Panc1 (cell line): Measurements from ENCODE around the gene SERPINA4. TPM values are rescaled to one million over a fixed set of nuclear protein-coding genes. Genes with fewer than 3 reads are reported as not detected.

ENCODE experiments used
- ATAC-seq: fragments of 200-7000 bp; cut with Tn5 transposase; 2 replicates; pipeline ENCODE4 v1.9.1; 2020; ENCODE audit warnings: mild to moderate bottlenecking, moderate library complexity
- Bru-seq: library from RNA; stranded (reverse); fragments of 400-500 nt; gene quantifications from one replicate; lab custom pipeline; 2021; lab: Mats Ljungman, UMichigan
- BruChase-seq, 2 experiments: library from RNA; stranded (reverse); fragments of 400-500 nt; gene quantifications; one replicate each; lab custom pipeline; 2021; lab: Mats Ljungman, UMichigan
- BruUV-seq: library from RNA; stranded (reverse); fragments of 400-500 nt; replicated peaks from 2 replicates; lab custom pipeline; 2021; lab: Mats Ljungman, UMichigan
- CTCF ChIA-PET: fragments of 300-600 bp; sonication (Branson Sonifier 250); formaldehyde crosslinking; loops from one replicate; lab custom pipeline; 2022; ENCODE audit warnings: antibody characterized with exemption; lab: Charles Lee
- POLR2A ChIA-PET: fragments of 300-600 bp; sonication (Branson Sonifier 250); formaldehyde crosslinking; loops from one replicate; lab custom pipeline; 2022; ENCODE audit warnings: antibody characterized with exemption; lab: Charles Lee
- DNase-seq: peaks from one replicate; pipeline ENCODE4 v3.0.0-alpha.2; 2010; ENCODE audit warnings: low read depth, low spot score
- H3K27ac ChIP-seq: 2 replicates; pipeline ENCODE4 v1.5.1; 2011; ENCODE audit warnings: mild to moderate bottlenecking, low read length, inconsistent platforms
- H3K27me3 ChIP-seq: fragments of 200-500 bp; sonication (Bioruptor generic); 2 replicates; pipeline ENCODE4 v1.6.0; 2014; ENCODE audit warnings: low read length, inconsistent platforms; ENCODE audit not compliant: control insufficient read depth, insufficient read depth
- H3K36me3 ChIP-seq: fragments of 200-500 bp; sonication (Bioruptor generic); 2 replicates; pipeline ENCODE4 v1.5.1; 2014; ENCODE audit warnings: inconsistent platforms, mild to moderate bottlenecking, low read length, moderate library complexity; ENCODE audit not compliant: control insufficient read depth, insufficient read depth
- H3K4me1 ChIP-seq: 2 replicates; pipeline ENCODE4 v1.5.1; 2011; ENCODE audit warnings: inconsistent platforms, mild to moderate bottlenecking, low read length, moderate library complexity; ENCODE audit not compliant: control insufficient read depth, insufficient read depth
- H3K4me3 ChIP-seq, 2 experiments: 2 replicates each; pipeline ENCODE4 v1.5.1; 2011 to 2012; ENCODE audit warnings: low read depth in 2 of 2, low read length in 2 of 2, mild to moderate bottlenecking in 2 of 2, inconsistent platforms in 1 of 2, moderate library complexity in 1 of 2
- H3K9me3 ChIP-seq: fragments of 200-500 bp; sonication (Bioruptor generic); 2 replicates; pipeline ENCODE4 v1.5.1; 2014; ENCODE audit warnings: low read depth, mild to moderate bottlenecking, inconsistent platforms, low read length, moderate library complexity; ENCODE audit not compliant: control insufficient read depth, insufficient read depth
- POLR2AphosphoS5 ChIP-seq: IDR thresholded peaks from 2 replicates; pipeline ENCODE4 v1.6.1; 2012; ENCODE audit warnings: mild to moderate bottlenecking, low read depth, low read length, moderate library complexity
- SIN3A ChIP-seq: IDR thresholded peaks from 2 replicates; pipeline ENCODE4 v1.6.1; 2012; ENCODE audit warnings: low read depth, mild to moderate bottlenecking, low read length, moderate library complexity, borderline replicate concordance; ENCODE audit not compliant: insufficient read depth
- TCF7L2 ChIP-seq: IDR thresholded peaks from 2 replicates; pipeline ENCODE4 v1.6.1; 2011; ENCODE audit warnings: mild to moderate bottlenecking, low read depth, low read length, inconsistent platforms
- in situ Hi-C: cut with HindIII; loops from 2 replicates; pipeline ENCODE4 v1.10.0; 2016; ENCODE audit warnings: low sequenced_read_pairs, low pct_unique_long_range_greater_than_20kb
- intact Hi-C: fragments of 100-400 bp; cut with micrococcal nuclease; formaldehyde crosslinking; loops from one replicate; pipeline ENCODE4 v1.10.0; 2022; ENCODE audit not compliant: unreplicated experiment
- long read RNA-seq: library from polyadenylated mRNA; unstranded; transcript quantifications from one replicate; pipeline ENCODE4 v2.0.0, GENCODE V29; 2021; ENCODE audit not compliant: unreplicated experiment
- polyA plus RNA-seq: library from polyadenylated mRNA; unstranded; fragments of >200 nt; gene quantifications from one replicate; pipeline ENCODE4 v1.2.1, GENCODE V29; 2012; ENCODE audit warnings: missing spikeins; ENCODE audit not compliant: insufficient read length
- total RNA-seq: library from RNA; stranded (reverse); gene quantifications from one replicate; pipeline ENCODE4 v1.2.1, GENCODE V29; 2021; ENCODE audit not compliant: unreplicated experiment
- TF ChIP-seq, protein P1 (sequence below): fragments of 450-650 bp; IDR thresholded peaks from 2 replicates; pipeline ENCODE4 v1.5.1; 2017; ENCODE audit warnings: mild to moderate bottlenecking
- TF ChIP-seq, protein P2 (sequence below), 2 experiments: IDR thresholded peaks; 2 replicates each; pipeline ENCODE4 v1.6.1; 2011 to 2012; ENCODE audit warnings: low read depth in 2 of 2, control low read depth in 1 of 2, low read length in 1 of 2, mild to moderate bottlenecking in 1 of 2, moderate library complexity in 1 of 2; ENCODE audit not compliant: insufficient read depth in 1 of 2

The SERPINA4 gene, protein sequence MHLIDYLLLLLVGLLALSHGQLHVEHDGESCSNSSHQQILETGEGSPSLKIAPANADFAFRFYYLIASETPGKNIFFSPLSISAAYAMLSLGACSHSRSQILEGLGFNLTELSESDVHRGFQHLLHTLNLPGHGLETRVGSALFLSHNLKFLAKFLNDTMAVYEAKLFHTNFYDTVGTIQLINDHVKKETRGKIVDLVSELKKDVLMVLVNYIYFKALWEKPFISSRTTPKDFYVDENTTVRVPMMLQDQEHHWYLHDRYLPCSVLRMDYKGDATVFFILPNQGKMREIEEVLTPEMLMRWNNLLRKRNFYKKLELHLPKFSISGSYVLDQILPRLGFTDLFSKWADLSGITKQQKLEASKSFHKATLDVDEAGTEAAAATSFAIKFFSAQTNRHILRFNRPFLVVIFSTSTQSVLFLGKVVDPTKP
- 0.10 TPM for total RNA-seq
- polyA plus RNA-seq: not detected
- not detected for Bru-seq, nascent RNA
- BruChase-seq, experiment 1, labeled RNA remaining after a 2-hour chase: not detected
- BruChase-seq, experiment 2, labeled RNA remaining after a 6-hour chase: not detected
- long read RNA-seq: 0 reads

- TF ChIP-seq, protein P1, sequence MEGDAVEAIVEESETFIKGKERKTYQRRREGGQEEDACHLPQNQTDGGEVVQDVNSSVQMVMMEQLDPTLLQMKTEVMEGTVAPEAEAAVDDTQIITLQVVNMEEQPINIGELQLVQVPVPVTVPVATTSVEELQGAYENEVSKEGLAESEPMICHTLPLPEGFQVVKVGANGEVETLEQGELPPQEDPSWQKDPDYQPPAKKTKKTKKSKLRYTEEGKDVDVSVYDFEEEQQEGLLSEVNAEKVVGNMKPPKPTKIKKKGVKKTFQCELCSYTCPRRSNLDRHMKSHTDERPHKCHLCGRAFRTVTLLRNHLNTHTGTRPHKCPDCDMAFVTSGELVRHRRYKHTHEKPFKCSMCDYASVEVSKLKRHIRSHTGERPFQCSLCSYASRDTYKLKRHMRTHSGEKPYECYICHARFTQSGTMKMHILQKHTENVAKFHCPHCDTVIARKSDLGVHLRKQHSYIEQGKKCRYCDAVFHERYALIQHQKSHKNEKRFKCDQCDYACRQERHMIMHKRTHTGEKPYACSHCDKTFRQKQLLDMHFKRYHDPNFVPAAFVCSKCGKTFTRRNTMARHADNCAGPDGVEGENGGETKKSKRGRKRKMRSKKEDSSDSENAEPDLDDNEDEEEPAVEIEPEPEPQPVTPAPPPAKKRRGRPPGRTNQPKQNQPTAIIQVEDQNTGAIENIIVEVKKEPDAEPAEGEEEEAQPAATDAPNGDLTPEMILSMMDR: no peak
- TF ChIP-seq POLR2AphosphoS5 (no peak), TCF7L2 (no peak), SIN3A (no peak)
- TF ChIP-seq, protein P2, sequence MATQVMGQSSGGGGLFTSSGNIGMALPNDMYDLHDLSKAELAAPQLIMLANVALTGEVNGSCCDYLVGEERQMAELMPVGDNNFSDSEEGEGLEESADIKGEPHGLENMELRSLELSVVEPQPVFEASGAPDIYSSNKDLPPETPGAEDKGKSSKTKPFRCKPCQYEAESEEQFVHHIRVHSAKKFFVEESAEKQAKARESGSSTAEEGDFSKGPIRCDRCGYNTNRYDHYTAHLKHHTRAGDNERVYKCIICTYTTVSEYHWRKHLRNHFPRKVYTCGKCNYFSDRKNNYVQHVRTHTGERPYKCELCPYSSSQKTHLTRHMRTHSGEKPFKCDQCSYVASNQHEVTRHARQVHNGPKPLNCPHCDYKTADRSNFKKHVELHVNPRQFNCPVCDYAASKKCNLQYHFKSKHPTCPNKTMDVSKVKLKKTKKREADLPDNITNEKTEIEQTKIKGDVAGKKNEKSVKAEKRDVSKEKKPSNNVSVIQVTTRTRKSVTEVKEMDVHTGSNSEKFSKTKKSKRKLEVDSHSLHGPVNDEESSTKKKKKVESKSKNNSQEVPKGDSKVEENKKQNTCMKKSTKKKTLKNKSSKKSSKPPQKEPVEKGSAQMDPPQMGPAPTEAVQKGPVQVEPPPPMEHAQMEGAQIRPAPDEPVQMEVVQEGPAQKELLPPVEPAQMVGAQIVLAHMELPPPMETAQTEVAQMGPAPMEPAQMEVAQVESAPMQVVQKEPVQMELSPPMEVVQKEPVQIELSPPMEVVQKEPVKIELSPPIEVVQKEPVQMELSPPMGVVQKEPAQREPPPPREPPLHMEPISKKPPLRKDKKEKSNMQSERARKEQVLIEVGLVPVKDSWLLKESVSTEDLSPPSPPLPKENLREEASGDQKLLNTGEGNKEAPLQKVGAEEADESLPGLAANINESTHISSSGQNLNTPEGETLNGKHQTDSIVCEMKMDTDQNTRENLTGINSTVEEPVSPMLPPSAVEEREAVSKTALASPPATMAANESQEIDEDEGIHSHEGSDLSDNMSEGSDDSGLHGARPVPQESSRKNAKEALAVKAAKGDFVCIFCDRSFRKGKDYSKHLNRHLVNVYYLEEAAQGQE (IDR thresholded peaks at IDR 0.05; ENCODE audit: insufficient read depth in 1 of 2, low read depth in 2 of 2, low read length in 1 of 2): no peak
- Histone ChIP-seq H3K9me3 (no peaks in the 10 kb centered on the region; the same call in 1 of the 2 replicates), H3K27me3 (no peaks in the 10 kb centered on the region), H3K36me3 (no peaks in the 10 kb centered on the region), H3K27ac (no peak within 1 kb of the TSS), H3K4me3 (no peak within 1 kb of the TSS), H3K4me1 (no peaks in the 10 kb centered on the region)
- CTCF ChIA-PET: no interaction called here
- no TSS peak for BruUV-seq
- POLR2A ChIA-PET: no interaction called here
- ATAC-seq (no peak), DNase-seq (no peak)
- intact Hi-C loops: no loop called here
- in situ Hi-C loops: no loop called here
Measured at GRCh38 chr14:94560751-94561655, at the start of gene SERPINA4. Gene SERPINA4, plus strand, starts transcription at chr14:94561442. Its CDS starts 2,041 bp downstream, at chr14:94563483.

- no TSS peak for BruUV-seq
- in situ Hi-C loops (no loop called here), intact Hi-C loops (no loop called here)
- H3K4me3 ChIP-seq: no peak overlapping the region
- CTCF ChIA-PET: no interaction called here
- no peaks in the 10 kb centered on the region for H3K4me1 ChIP-seq
- no peak overlapping the region for H3K27ac ChIP-seq
- DNase-seq (no peak), ATAC-seq (no peak)
- H3K36me3 ChIP-seq: no peaks in the 10 kb centered on the region
- no peaks in the 10 kb centered on the region for H3K27me3 ChIP-seq
- no peaks in the 10 kb centered on the region for H3K9me3 ChIP-seq
- TF ChIP-seq POLR2AphosphoS5 (no peak), TCF7L2 (no peak), SIN3A (no peak)
- TF ChIP-seq, protein P1: no peak
- TF ChIP-seq, protein P2 (IDR thresholded peaks at IDR 0.05; ENCODE audit: insufficient read depth in 1 of 2, low read depth in 2 of 2, low read length in 1 of 2): no peak
- POLR2A ChIA-PET: no interaction called here
Measured at GRCh38 chr14:94514351-94514750, 46.9 kb upstream of the SERPINA4 start.
